GM18517 (cell line): ENCODE results near the gene HMBS.

Experiments
- ATAC-seq: cut with Tn5 transposase; IDR thresholded peaks from one replicate; pipeline ENCODE4 v1.9.1; 2021; ENCODE audit warnings: mild to moderate bottlenecking, moderate library complexity; ENCODE audit not compliant: unreplicated experiment

The HMBS gene

GRCh38 chr11:119067371-119068222 lies 17.1 kb upstream of the HMBS start, which contains the start of gene VPS11:
VPS11 (plus strand) TSS chr11:119067818; CDS start chr11:119067824, 6 bp downstream.
- ATAC-seq = peak; percentile 75

GRCh38 chr11:119077839-119078238 lies 6.8 kb upstream of the HMBS start:
- ATAC-seq = no peak

GRCh38 chr11:119078675-119079420 lies 5.8 kb upstream of the HMBS start:
- ATAC-seq = no peak

- no peak for ATAC-seq
These were observed 2.9 kb upstream of the HMBS start for GRCh38 chr11:119081682-119082260.

- peak; percentile 27 for ATAC-seq
These were observed 761 bp downstream of the HMBS start for GRCh38 chr11:119085437-119085847.

- no peak for ATAC-seq
These were observed 2.4 kb downstream of the HMBS start for GRCh38 chr11:119087123-119087522.

GRCh38 chr11:119087747-119088241 lies 3.1 kb downstream of the HMBS start:
- no peak for ATAC-seq

GRCh38 chr11:119088406-119088805 lies 3.7 kb downstream of the HMBS start:
- ATAC-seq = no peak

- ATAC-seq = no peak
These were observed 4.6 kb downstream of the HMBS start for GRCh38 chr11:119089319-119089718.

- ATAC-seq = no peak
These were observed 6.5 kb downstream of the HMBS start for GRCh38 chr11:119091178-119091577.

- no peak for ATAC-seq
These were observed 7.5 kb downstream of the HMBS start for GRCh38 chr11:119091966-119092879.

- no peak for ATAC-seq
These were observed 8.5 kb downstream of the HMBS start for GRCh38 chr11:119092880-119093842.

- ATAC-seq = no peak
These were observed 9.5 kb downstream of the HMBS start for GRCh38 chr11:119093942-119094815.

- peak; percentile 29 for ATAC-seq
These were observed 10.1 kb downstream of the HMBS start for GRCh38 chr11:119094816-119095065.

- peak; percentile 70 for ATAC-seq
These were observed 10.6 kb downstream of the HMBS start for GRCh38 chr11:119095066-119095880.

GRCh38 chr11:119099711-119100110 lies 15.0 kb downstream of the HMBS start:
- ATAC-seq = no peak

GRCh38 chr11:119100246-119100970 lies 15.7 kb downstream of the HMBS start:
- ATAC-seq = no peak
